Stimulated activated CD4-positive, alpha-beta T cell treated with anti-CD3 and anti-CD28 coated beads, Interleukin-4, amount 100 ng/mL, for 1 hour (primary cell): ENCODE measurements around the gene CDHR4.
A peak's percentile ranks its signal among the peaks of the same experiment; 100 is the strongest.
"Not testable (repeated sequence)": the region's sequence is repeated elsewhere in the genome, so short reads cannot be mapped to it uniquely, and the experiment has no call there.

Experiments used
- DNase-seq: peaks from one replicate; pipeline ENCODE4 v3.0.0-alpha.2; 2020

CDHR4 gene

GRCh38 chr3:49799761-49800160, at the start of gene CDHR4:
TSS of gene CDHR4 (minus strand) at chr3:49799873. CDS start at chr3:49799812, 61 bp downstream.
- DNase-seq, result no peak

- DNase-seq, result no peak
These were observed 46.0 kb upstream of the CDHR4 start for GRCh38 chr3:49845694-49846093.

GRCh38 chr3:49844464-49845183, 45.0 kb upstream of the CDHR4 start:
- DNase-seq, result no peak

GRCh38 chr3:49842843-49843517, 43.3 kb upstream of the CDHR4 start:
- DNase-seq, result no peak

- DNase-seq, result no peak
These were observed 42.1 kb upstream of the CDHR4 start for GRCh38 chr3:49841806-49842205.

- no peak for DNase-seq
These were observed 41.5 kb upstream of the CDHR4 start for GRCh38 chr3:49841126-49841696.

- DNase-seq, result no peak
These were observed 40.7 kb upstream of the CDHR4 start for GRCh38 chr3:49840388-49840787.

- peak; percentile 80 for DNase-seq
These were observed 39.6 kb upstream of the CDHR4 start for GRCh38 chr3:49839193-49839809.

- DNase-seq, result no peak
These were observed 31.7 kb upstream of the CDHR4 start for GRCh38 chr3:49831341-49831740.

GRCh38 chr3:49826016-49826415, 26.3 kb upstream of the CDHR4 start:
- no peak for DNase-seq

- DNase-seq, result not testable (repeated sequence)
These were observed 23.5 kb upstream of the CDHR4 start for GRCh38 chr3:49823131-49823530.

- peak; percentile 29 for DNase-seq
These were observed 14.0 kb upstream of the CDHR4 start, which contains the start of gene UBA7 for GRCh38 chr3:49813497-49814174. TSS of gene UBA7 (minus strand) at chr3:49813953. CDS start at chr3:49813787, 166 bp downstream.

- DNase-seq, result no peak
These were observed 13.3 kb upstream of the CDHR4 start for GRCh38 chr3:49812916-49813496.

- DNase-seq, result no peak
These were observed 7.9 kb upstream of the CDHR4 start for GRCh38 chr3:49807431-49808114.

- DNase-seq, result no peak
These were observed 7.2 kb upstream of the CDHR4 start for GRCh38 chr3:49806850-49807249.

GRCh38 chr3:49805897-49806701, 6.4 kb upstream of the CDHR4 start:
- DNase-seq, result peak; percentile 10

- no peak for DNase-seq
These were observed 5.7 kb upstream of the CDHR4 start for GRCh38 chr3:49805367-49805782.

- no peak for DNase-seq
These were observed 4.7 kb upstream of the CDHR4 start for GRCh38 chr3:49804141-49805041.

GRCh38 chr3:49803465-49804140, 3.9 kb upstream of the CDHR4 start:
- DNase-seq, result peak; percentile 50
